ENCODE results near the gene GBE1.

GBE1 gene

GRCh38 chr3:81443958-81444357 is 317.5 kb downstream of the GBE1 start:
- DNase-seq (ENCODE audit: low read depth) = no peak
- H3K4me3 ChIP-seq (ENCODE audit: low read depth, low read length) = no peak overlapping the region
- TF ChIP-seq CTCF (IDR thresholded peaks at IDR 0.05; ENCODE audit: low read depth, low read length, missing control alignments) = no peak

GRCh38 chr3:81443457-81443782 is 318.0 kb downstream of the GBE1 start:
- TF ChIP-seq CTCF (IDR thresholded peaks at IDR 0.05; ENCODE audit: low read depth, low read length, missing control alignments) = no peak
- no peak for DNase-seq (ENCODE audit: low read depth)
- H3K4me3 ChIP-seq (ENCODE audit: low read depth, low read length) = no peak overlapping the region

GRCh38 chr3:81442758-81443456 is 318.5 kb downstream of the GBE1 start:
- TF ChIP-seq CTCF (IDR thresholded peaks at IDR 0.05; ENCODE audit: low read depth, low read length, missing control alignments) = no peak
- no peak overlapping the region for H3K4me3 ChIP-seq (ENCODE audit: low read depth, low read length)
- no peak for DNase-seq (ENCODE audit: low read depth)

- TF ChIP-seq CTCF (IDR thresholded peaks at IDR 0.05; ENCODE audit: low read depth, low read length, missing control alignments) = no peak
- H3K4me3 ChIP-seq (ENCODE audit: low read depth, low read length) = no peak overlapping the region
- DNase-seq (ENCODE audit: low read depth) = no peak
Measured at GRCh38 chr3:81440661-81441060, 320.8 kb downstream of the GBE1 start.

Measured in GM12864 (cell line).